ENCODE data around the gene C1GALT1.

The C1GALT1 gene

GRCh38 chr7:7292608-7293007, 110.3 kb downstream of the C1GALT1 start:
- H3K4me3 ChIP-seq (ENCODE audit: insufficient read depth, low read depth, low read length): no peak overlapping the region
- H3K36me3 ChIP-seq (ENCODE audit: control insufficient read depth, insufficient read depth, low read length): no peaks in the 10 kb centered on the region
- H3K27me3 ChIP-seq (ENCODE audit: control insufficient read depth, insufficient read depth, low read length, poor library complexity, severe bottlenecking): no peaks in the 10 kb centered on the region
- H3K9me3 ChIP-seq (ENCODE audit: control insufficient read depth, low read length): no peaks in the 10 kb centered on the region
- no peaks in the 10 kb centered on the region for H3K4me1 ChIP-seq (ENCODE audit: control insufficient read depth, insufficient read depth, low read length)
- 83 to 90% methylated on average over 5 of the region's 5 CpGs for whole genome bisulfite sequencing, 2 experiments
- no peak overlapping the region for H3K27ac ChIP-seq (ENCODE audit: insufficient read depth, low read depth, low read length, poor library complexity, severe bottlenecking)

- no peak overlapping the region for H3K27ac ChIP-seq (ENCODE audit: insufficient read depth, low read depth, low read length, poor library complexity, severe bottlenecking)
- no peaks in the 10 kb centered on the region for H3K9me3 ChIP-seq (ENCODE audit: control insufficient read depth, low read length)
- 94 to 100% methylated on average over 2 of the region's 2 CpGs for WGBS, 2 experiments
- H3K27me3 ChIP-seq (ENCODE audit: control insufficient read depth, insufficient read depth, low read length, poor library complexity, severe bottlenecking): no peaks in the 10 kb centered on the region
- no peak overlapping the region for H3K4me3 ChIP-seq (ENCODE audit: insufficient read depth, low read depth, low read length)
- H3K4me1 ChIP-seq (ENCODE audit: control insufficient read depth, insufficient read depth, low read length): no peaks in the 10 kb centered on the region
- H3K36me3 ChIP-seq (ENCODE audit: control insufficient read depth, insufficient read depth, low read length): no peaks in the 10 kb centered on the region
These were observed 110.7 kb downstream of the C1GALT1 start for GRCh38 chr7:7293092-7293491.

GRCh38 chr7:7294911-7295310, 112.6 kb downstream of the C1GALT1 start:
- H3K36me3 ChIP-seq (ENCODE audit: control insufficient read depth, insufficient read depth, low read length): no peaks in the 10 kb centered on the region
- no peaks in the 10 kb centered on the region for H3K27me3 ChIP-seq (ENCODE audit: control insufficient read depth, insufficient read depth, low read length, poor library complexity, severe bottlenecking)
- H3K4me3 ChIP-seq (ENCODE audit: insufficient read depth, low read depth, low read length): no peak overlapping the region
- no peak overlapping the region for H3K27ac ChIP-seq (ENCODE audit: insufficient read depth, low read depth, low read length, poor library complexity, severe bottlenecking)
- H3K9me3 ChIP-seq (ENCODE audit: control insufficient read depth, low read length): no peaks in the 10 kb centered on the region
- no peaks in the 10 kb centered on the region for H3K4me1 ChIP-seq (ENCODE audit: control insufficient read depth, insufficient read depth, low read length)
- WGBS, 2 experiments: 95 to 97% methylated on average over 4 of the region's 4 CpGs

All from ectodermal cell (in vitro differentiated cells).